Fibroblast of skin of right quadriceps (primary cell): ENCODE results near the gene SLC24A1.
A peak's percentile ranks its signal among the peaks of the same experiment; 100 is the strongest.
"Not testable (repeated sequence)": the region's sequence is repeated elsewhere in the genome, so short reads cannot be mapped to it uniquely, and the experiment has no call there.

Experiments used
- DNase-seq: peaks from one replicate; pipeline ENCODE4 v3.0.0-alpha.2; 2013

Gene SLC24A1

GRCh38 chr15:65621638-65622037 lies at the start of gene SLC24A1:
TSS of gene SLC24A1 (plus strand) at chr15:65621938. CDS start at chr15:65624081, 2,143 bp downstream.
- DNase-seq = no peak

DNA sequence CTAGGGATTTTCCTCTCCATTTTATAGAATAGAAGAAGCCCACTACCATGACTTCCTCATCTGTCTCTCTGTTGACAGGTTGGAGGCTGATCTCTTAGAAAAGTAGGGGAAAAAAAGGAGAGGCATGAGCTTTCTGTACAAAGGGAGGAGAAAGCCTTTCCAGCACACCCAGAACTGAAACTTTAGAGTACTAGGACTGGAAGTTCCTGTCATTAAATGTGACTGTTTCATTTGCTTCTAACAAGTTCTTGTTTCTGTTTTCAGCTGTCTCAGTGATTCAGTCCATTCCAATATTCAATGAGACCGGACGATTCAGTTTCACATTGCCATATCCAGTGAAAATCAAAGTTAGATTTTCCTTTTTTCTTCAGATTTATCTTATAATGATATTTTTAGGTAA lies 49.8 kb upstream of the SLC24A1 start:
- no peak for DNase-seq

DNA sequence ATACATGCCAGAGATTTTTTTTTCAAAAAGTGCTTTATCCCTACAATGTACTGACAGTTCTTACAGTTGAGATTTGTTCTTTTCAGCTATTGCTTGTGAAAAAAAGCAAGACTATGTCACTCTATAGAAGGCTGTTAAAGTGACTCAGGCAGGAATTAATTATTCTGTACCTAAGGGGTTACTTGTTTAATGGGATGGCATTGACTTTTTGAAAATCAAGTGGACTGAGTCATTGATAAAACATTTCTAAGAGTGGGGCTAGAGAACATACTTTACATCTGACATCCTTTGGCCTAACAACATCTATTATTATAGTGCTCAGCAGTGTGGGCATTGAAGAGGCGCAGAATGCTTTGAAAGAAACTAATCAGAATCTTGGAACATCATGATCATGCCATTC lies 45.1 kb upstream of the SLC24A1 start:
- peak; percentile 75 for DNase-seq

DNA sequence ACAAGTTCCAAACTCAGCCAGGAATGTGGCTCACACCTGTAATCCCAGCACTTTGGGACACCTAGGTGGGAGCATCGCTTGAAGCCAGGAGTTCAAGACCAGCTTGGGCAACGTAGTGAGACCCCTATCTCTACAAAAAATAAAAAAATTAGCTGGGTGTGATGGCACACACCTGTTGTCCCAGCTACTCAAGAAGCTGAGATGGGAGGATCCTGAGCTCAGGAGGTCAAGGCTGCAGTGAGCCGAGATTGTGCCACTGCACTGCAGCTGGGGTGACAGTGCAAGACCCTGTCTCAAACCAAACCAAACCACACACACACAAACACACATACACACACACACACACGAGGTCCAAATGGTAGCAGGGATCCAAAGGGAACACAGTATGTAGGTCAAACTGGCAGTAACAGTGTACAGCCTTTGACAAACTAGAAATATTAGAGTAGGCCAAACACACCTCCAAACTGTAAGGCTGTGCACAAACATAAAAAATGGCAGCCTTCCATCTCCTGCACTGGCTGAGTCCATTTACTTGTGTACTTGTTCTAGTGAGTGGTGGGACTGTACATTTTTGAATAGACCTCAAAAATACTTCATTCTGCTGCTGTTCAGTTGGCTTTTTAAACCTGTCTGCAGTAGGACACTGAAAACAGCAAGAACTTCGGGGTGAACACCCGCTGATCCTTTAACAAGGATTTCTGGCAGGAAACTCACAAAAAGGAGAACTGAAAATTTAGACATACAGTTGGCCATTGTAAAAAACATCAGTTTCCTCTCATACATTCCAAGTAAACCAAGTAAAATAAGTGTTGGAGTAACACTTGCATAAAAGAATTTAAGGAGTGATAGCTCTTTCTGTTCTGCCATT lies 44.4 kb upstream of the SLC24A1 start:
- DNase-seq = no peak

- no peak for DNase-seq
Observed at GRCh38 chr15:65578904-65579728, 42.6 kb upstream of the SLC24A1 start.

- no peak for DNase-seq
Observed at GRCh38 chr15:65579762-65580161, 42.0 kb upstream of the SLC24A1 start.

- peak; percentile 69 for DNase-seq
Observed at GRCh38 chr15:65580287-65580686, 41.5 kb upstream of the SLC24A1 start.

DNA sequence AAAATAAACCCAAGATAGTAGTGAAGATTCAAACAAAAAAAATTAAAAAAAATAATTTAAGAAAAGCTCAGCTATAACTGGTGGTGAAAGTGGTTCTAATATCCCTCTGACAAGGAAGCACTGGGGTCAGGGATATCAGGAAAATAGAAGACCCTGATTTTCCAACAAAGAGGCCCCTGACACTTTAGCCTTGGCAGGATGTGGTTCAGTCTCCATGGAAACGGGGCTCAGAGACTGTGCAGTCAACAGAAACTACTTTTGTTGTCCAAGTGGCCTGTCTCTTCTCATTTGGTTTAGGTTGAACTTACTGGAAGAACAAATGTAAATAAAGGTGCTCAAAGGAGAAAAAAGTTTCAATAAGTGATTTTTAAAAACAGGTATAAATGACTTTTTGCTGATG lies 38.0 kb upstream of the SLC24A1 start:
- DNase-seq = peak; percentile 48

- no peak for DNase-seq
Observed at GRCh38 chr15:65584241-65584640, 37.5 kb upstream of the SLC24A1 start.

GRCh38 chr15:65587094-65587493 lies 34.6 kb upstream of the SLC24A1 start:
- DNase-seq = no peak

- no peak for DNase-seq
Observed at GRCh38 chr15:65595960-65596359, 25.8 kb upstream of the SLC24A1 start.

DNA sequence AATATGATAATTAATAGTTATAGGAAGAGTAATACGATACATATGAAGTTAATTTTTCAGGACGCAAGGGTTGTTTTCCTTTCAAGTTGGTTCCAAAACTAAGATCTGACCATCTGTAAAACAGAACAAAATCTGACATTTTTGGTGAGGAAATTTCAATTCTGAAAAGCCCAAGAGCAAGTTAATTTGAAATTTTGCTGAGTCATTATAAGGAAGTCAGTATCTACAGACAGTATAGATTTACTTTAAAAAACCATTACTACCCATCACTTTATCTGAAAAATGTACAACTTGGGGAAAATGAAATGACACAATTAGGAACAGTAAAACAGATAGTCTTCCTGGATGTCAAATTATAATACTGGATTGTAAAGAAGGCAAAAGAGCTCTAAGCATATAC lies 23.3 kb upstream of the SLC24A1 start:
- DNase-seq = no peak

GRCh38 chr15:65599677-65600076 lies 22.1 kb upstream of the SLC24A1 start:
- DNase-seq = no peak

GRCh38 chr15:65603134-65603533 lies 18.6 kb upstream of the SLC24A1 start:
- DNase-seq = no peak

GRCh38 chr15:65603559-65603958 lies 18.2 kb upstream of the SLC24A1 start:
- no peak for DNase-seq

- peak; percentile 96 for DNase-seq
Observed at GRCh38 chr15:65610871-65611718, 10.6 kb upstream of the SLC24A1 start, which contains the start of gene INTS14. TSS of gene INTS14 (minus strand) at chr15:65611131. CDS start at chr15:65607380, 3,751 bp downstream.

DNA sequence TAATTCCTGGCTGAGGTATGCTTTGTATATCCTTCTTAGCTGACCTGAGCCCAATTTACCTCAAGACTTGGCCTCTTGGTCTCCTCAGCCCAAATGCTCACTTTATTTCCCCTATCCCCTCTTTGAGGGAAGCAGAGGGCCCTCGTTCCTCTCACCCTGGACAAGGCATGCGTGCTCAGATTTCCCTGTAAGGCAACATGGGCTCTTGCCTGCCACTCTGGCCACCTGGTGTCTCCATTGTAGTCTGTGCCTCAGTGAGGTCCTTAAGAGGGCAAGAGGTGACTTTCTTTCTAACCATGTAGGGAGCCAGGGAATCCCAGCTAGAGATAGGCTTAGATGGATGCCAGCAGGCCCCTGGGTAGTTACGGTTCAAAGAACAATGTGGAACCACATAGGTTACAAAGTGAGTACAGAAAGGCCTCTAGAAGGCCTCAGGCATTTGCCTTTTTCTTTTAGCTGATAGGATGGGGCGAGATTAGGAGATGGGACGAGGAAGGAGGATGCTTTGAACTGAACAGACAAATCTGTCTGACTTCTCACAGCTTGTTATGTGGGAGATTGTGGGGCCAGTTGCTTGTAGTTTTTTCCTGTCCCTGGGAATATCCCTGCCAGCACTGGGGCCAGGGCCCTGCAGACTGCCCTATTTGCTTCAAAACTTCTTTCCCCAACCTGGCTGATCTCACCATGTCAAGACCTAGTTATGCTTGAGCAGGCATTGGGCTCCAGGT lies 9.7 kb upstream of the SLC24A1 start:
- no peak for DNase-seq

- DNase-seq = no peak
Observed at GRCh38 chr15:65612616-65612946, 9.2 kb upstream of the SLC24A1 start.

GRCh38 chr15:65612949-65613744 lies 8.6 kb upstream of the SLC24A1 start:
- no peak for DNase-seq

GRCh38 chr15:65615887-65616286 lies 5.9 kb upstream of the SLC24A1 start:
- not testable (repeated sequence) for DNase-seq

DNA sequence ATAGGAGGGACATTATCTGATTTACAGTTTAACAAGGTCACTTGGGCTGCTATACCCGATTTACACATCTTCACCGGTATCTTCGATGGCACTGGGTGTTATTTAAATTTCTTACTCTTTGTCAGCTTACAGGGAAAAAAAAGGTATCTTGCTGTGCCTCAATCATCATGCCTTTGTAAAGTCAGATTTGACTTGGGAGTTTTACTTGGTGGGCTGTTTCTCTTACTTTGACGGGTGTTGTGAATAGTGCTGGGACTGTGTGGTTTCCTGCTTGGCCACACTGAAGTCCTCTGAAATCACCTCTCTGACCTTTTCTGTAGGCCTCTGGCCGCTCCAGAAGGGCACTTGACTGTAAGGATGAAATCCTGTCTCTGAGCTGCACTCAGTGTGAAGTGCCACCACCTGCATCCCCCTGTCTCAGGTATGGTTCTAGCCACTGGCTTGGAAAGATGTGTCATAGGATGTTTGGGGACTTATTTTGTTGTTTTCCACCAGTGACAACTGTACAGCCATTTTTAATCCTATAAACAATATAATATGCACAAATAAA lies 3.1 kb upstream of the SLC24A1 start:
- no peak for DNase-seq
